ENCODE data around the gene GRK6.

GRK6 gene

DNA sequence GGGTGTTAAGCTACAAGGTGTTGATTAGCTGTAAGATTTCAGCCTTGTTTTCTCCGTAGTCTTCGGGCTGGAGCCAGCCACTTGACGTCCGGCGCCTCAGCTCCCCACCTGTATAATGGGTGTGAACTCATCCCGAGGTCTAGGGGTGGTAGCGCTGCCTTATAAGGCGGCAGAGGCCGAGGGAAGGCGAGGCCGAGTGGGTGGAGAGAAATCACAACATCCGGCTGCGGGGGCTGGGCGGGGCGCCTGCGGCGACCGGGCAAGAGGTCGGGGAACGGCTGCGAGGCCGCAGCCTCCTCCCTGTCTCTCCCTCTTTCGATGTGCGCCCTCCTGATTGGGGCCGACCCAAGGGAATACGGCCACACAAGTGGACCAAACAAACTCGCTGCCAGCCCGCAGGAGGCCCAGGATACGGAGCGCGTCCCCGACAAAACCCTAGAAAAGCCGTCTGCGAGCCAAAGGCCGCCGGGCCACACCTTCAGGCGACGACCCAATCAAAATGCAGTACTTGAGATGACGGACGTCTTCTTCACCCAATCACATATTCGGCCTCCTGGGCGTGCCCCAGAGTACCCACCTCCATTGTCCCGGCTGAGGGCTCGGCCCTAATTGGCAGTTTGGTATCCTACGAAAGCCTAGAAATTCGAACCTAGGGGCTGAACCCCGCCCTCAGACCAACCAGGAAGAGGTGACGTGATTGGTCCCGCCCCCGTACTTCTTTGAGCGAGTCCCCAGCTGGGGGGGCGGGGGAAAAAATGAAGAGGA lies 493 bp upstream of the GRK6 start:
- DNase-seq (ENCODE audit: low read depth, low spot score) = peak; percentile 99

DNA sequence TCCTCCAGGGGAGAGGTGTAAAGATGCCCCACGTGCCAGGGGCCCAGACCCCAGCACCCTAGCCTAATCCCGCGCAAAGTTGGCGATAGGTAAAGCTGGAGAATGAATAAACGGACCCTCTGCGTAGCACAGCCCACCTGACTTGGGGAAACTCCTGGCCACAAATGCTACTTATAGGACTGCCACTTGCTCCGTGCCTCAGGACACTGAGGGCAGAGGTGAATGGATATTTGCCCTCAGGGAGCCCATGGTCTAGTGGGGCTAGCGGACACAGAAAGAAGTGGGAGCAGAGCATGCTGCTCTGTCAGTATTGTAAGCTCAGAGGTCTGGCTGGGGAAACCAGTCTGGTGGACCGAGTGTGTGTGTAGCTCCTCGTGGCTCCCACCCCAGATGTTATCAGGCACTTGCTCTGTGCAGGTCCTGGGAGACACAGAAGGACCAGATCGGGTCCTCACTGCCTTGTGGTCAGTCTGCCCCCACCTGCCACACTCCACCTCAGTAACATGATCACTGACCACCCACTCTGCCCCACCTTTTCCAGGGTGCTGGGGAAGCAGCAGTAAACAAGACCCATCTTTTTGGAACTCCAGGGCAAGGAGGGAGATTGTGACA lies 841 bp downstream of the GRK6 start:
- DNase-seq (ENCODE audit: low read depth, low spot score) = no peak

DNA sequence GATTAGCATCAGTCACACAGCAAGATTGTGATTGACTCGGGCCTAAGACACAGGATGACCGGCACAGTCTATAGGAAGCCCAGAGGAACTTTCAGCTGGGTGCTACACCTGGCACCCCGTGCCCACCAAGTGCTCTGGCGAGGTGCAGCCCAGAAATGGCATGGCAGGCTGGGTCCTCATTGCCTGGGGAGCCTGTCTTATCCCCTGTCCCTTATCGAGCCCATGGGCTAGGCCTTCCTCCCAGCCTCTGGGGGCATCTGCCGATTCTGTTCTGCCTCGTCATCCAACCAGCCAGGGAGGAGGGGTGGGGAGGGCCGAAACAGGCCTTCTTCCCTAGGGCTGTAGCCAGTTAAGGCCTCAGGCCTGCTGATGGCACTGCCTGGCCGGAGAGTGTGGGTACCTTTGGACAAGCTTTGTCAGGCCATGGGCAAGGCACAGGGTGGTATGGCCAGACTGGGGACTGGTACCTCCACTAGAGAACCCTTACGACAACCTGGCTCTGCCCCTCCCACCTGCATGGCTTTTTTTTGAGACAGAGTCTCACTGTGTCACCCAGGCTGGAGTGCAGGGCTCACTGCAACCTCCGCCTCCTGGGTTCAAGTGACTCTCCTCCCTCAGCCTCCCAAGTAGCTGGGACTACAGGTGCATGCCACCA lies 1.6 kb downstream of the GRK6 start:
- no peak for DNase-seq (ENCODE audit: low read depth, low spot score)

GRCh38 chr5:177428574-177429217 lies 2.2 kb downstream of the GRK6 start:
- DNase-seq (ENCODE audit: low read depth, low spot score) = no peak

DNA sequence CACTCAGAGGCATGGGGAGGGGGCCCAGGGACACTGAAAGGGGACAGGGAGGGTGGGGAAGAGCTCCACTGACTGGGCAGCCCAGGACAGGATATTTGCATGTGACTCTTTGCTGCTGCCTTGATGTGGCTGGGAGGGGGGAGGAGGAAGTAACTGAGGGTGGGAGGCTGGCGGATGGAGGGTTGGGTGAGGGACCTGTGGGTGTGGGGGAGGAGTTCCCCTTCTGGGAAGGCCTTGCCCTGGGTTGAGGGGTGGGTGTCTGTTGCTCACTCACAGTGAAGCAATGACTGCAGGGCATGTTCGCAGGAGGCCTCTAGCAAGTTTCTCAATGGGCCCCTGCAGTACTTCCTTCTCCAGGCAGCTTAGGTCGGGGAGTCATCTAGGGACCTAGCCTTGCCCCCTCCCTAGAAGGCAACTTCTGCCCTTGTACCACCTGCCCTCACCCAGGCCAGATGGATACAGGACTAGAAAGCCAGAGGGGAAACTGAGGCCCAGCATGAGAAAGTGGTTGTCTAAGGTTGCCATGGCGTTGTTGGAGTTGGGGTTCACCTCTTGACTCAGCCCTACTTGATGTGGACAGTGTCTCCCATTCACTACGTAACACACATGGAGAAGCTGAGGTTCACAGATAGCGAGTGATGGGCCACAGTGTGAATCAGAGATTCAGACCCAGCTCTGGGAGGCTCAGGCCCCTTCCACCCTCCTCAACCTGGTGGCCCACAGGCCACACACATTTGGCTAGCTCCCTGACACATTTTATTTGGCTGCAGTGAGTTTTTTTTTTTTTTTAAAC lies 3.0 kb downstream of the GRK6 start:
- DNase-seq (ENCODE audit: low read depth, low spot score) = no peak

- no peak for DNase-seq (ENCODE audit: low read depth, low spot score)
Observed at GRCh38 chr5:177430140-177430951, 3.9 kb downstream of the GRK6 start.

- no peak for DNase-seq (ENCODE audit: low read depth, low spot score)
Observed at GRCh38 chr5:177430972-177431316, 4.5 kb downstream of the GRK6 start.

DNA sequence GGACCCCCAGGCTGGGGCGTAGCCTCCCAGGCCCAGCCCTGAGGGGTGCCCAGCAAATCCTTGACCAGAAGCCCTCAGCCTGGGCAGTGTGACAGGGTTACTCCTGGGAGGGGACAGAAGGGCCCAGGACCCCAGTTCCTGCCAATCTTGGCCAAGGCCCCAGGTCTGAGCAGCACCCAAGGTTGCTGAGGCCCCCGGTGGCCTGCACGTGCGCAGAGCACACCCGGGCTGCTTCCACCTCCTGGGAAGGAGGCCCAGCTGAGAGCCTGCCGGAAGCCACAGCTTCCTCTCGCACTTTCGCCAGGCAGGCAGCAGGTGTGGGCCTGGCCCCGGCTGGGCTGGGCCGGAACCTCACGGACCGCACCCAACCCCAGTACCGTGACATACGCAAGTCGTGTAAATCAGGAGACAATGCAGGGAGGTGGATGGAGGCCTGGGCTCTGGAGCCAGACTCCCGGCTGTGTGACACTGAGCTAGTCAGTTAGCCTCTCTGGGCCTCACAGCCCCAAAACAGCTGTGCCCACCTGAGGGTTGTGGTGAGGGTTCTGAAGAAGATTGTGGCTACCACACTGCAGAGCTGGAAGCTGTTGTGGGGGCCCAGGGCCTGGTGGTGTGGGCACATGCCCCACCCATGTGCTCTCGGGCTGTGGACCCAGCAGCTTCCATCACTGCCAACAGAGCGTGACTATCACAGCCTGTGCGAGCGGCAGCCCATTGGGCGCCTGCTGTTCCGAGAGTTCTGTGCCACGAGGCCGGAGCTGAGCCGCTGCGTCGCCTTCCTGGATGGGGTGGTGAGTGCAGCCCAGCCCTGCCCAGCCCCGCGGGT lies 5.1 kb downstream of the GRK6 start:
- DNase-seq (ENCODE audit: low read depth, low spot score) = no peak

- DNase-seq (ENCODE audit: low read depth, low spot score) = no peak
Observed at GRCh38 chr5:177432143-177432838, 5.8 kb downstream of the GRK6 start.

- no peak for DNase-seq (ENCODE audit: low read depth, low spot score)
Observed at GRCh38 chr5:177432839-177433657, 6.6 kb downstream of the GRK6 start.

DNA sequence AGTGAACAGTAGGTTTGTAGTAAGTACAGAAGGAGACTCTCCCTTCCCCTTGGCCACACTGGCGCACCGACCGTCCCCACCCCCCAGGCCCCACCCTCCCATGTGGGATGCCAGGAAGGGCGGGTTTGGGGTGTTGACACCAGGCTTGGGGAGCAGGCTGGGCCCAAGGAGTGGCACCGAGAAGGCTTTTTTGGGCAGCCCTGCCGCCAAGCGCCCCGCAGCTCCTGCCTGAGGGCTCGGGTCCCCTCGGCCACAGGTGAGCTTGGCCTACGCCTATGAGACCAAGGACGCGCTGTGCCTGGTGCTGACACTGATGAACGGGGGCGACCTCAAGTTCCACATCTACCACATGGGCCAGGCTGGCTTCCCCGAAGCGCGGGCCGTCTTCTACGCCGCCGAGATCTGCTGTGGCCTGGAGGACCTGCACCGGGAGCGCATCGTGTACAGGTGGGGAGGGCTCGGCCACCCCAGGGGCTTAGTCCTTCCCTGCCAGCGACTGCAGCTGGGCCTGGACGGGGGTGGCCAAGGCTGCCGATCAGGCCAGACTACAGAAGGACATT lies 7.3 kb downstream of the GRK6 start:
- DNase-seq (ENCODE audit: low read depth, low spot score) = no peak

DNA sequence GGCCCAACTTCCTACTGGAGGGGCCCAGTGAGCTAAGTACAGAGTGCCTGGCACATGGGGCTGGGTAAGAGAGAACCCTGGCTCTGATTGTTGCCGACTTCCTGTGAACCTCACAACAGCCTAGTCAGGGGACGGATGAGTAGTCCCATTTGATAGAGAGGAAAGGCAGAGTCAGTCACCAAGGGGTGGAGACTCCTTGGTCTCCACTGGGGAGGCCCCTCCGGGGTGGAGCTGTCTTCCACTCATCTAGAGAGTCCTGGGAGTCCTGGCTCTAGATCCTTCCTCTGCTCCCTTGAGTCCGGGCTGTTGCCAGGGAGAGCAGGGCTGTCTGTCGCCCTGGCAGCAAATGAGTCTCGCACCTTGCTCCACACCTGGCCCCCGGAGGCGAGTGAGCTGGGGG lies 8.0 kb downstream of the GRK6 start:
- no peak for DNase-seq (ENCODE audit: low read depth, low spot score)

- DNase-seq (ENCODE audit: low read depth, low spot score) = no peak
Observed at GRCh38 chr5:177434942-177435738, 8.7 kb downstream of the GRK6 start.

GRCh38 chr5:177435847-177436536 lies 9.5 kb downstream of the GRK6 start:
- no peak for DNase-seq (ENCODE audit: low read depth, low spot score)

- DNase-seq (ENCODE audit: low read depth, low spot score) = no peak
Observed at GRCh38 chr5:177437623-177438022, 11.1 kb downstream of the GRK6 start.

DNA sequence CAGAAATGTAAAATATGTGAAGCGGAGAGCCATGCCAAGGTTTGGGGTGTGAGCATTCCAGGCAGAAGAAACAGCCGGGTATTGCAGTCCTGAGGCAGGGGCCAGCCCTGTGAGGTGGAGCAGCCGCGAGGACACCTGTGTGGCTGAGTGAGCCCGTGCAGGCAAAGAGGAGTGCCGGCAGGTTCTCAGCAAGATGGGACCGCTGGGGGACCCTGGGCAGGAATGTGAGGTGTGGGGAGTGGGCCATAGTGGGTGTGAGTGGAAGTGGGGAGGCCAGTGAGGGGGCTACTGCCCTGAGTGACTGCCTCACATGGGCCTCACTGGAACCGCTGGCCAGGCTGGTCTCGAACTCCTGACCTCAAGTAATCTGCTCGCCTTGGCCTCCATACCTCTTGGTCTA lies 12.0 kb downstream of the GRK6 start:
- DNase-seq (ENCODE audit: low read depth, low spot score) = no peak
